ENCODE measurements around the gene VBP1.
"Not testable (repeated sequence)": the region's sequence is repeated elsewhere in the genome, so short reads cannot be mapped to it uniquely, and the experiment has no call there.

VBP1 gene

DNA sequence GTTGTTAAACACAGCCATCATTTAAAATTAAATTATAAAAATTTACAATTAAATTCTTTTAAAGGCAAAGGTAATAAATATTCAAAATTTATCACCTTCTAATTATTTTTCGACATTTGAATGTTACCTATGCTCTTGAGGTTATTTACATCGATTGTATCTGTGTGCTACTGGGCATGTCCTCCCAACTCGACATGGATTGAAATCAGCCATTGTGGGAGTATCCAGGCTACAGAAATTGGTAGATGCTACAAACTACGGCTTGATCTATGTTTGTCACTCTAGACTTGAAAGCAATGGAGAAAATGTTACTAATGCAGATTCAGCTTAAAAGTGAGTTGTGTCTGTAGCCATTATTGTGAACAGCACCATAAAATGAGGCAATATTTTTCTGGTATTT lies 2.5 kb upstream of the VBP1 start:
- no peak overlapping the region for H3K4me3 Mint-ChIP-seq
- H3K27me3 Mint-ChIP-seq (ENCODE audit: low read depth), result no peaks in the 10 kb centered on the region
- no peaks in the 10 kb centered on the region for H3K36me3 Mint-ChIP-seq (ENCODE audit: low read depth)
- H3K4me1 Mint-ChIP-seq, result peaks cover 19% of the 10 kb centered on the region
- peaks cover 2% of the 10 kb centered on the region for H3K9me3 Mint-ChIP-seq
- no peak overlapping the region for H3K27ac Mint-ChIP-seq
- TF ChIP-seq, protein P1, sequence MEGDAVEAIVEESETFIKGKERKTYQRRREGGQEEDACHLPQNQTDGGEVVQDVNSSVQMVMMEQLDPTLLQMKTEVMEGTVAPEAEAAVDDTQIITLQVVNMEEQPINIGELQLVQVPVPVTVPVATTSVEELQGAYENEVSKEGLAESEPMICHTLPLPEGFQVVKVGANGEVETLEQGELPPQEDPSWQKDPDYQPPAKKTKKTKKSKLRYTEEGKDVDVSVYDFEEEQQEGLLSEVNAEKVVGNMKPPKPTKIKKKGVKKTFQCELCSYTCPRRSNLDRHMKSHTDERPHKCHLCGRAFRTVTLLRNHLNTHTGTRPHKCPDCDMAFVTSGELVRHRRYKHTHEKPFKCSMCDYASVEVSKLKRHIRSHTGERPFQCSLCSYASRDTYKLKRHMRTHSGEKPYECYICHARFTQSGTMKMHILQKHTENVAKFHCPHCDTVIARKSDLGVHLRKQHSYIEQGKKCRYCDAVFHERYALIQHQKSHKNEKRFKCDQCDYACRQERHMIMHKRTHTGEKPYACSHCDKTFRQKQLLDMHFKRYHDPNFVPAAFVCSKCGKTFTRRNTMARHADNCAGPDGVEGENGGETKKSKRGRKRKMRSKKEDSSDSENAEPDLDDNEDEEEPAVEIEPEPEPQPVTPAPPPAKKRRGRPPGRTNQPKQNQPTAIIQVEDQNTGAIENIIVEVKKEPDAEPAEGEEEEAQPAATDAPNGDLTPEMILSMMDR (IDR thresholded peaks at IDR 0.05; ENCODE audit: unreplicated experiment in 3 of 3), result no peak

GRCh38 chrX:155215443-155216178 lies 649 bp upstream of the VBP1 start:
- peaks cover 24% of the 10 kb centered on the region for H3K4me1 Mint-ChIP-seq
- H3K27ac Mint-ChIP-seq, result peak overlapping the region; percentile 91 to 97 (median 92)

DNA sequence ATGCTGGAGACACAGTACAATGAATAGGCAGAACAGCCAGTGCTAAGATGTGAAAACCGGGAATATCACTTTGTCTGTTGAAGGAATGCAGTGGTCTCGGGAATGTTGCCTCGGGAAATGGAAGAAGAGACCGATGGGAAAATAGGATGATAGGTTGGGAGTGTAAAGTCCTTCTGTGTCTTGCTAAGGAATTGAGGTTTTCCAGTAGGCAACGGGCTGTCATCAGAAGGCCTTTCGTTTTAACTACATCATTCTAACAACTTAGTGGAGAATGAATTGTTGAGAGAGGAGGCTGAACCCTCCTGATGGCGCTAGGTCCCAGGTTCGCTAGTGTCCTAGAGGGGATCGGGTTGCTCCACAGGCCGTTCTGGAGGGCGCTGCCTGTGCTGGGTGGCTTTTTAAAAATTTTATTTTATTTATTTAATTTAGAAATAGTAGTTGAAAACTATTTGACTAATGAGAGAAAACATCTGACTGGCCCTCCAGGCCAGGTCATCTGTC lies 730 bp downstream of the VBP1 start:
- Mint-ChIP-seq H3K27me3 (ENCODE audit: low read depth) (no peaks in the 10 kb centered on the region), H3K27ac (peak overlapping the region; percentile 91 to 97 (median 92)), H3K4me3 (peak overlapping the region; percentile 85 to 95 (median 90)), H3K9me3 (peaks cover 9% of the 10 kb centered on the region), H3K4me1 (peaks cover 24% of the 10 kb centered on the region), H3K36me3 (ENCODE audit: low read depth) (peaks cover 18% of the 10 kb centered on the region)
- TF ChIP-seq, protein P1 (IDR thresholded peaks at IDR 0.05; ENCODE audit: unreplicated experiment in 3 of 3), result no peak

More at GRCh38 chrX:155215443-155216178, 649 bp upstream of the VBP1 start:
- peak overlapping the region; percentile 85 to 95 (median 90) for H3K4me3 Mint-ChIP-seq
- no peaks in the 10 kb centered on the region for H3K27me3 Mint-ChIP-seq (ENCODE audit: low read depth)
- peaks cover 7% of the 10 kb centered on the region for H3K36me3 Mint-ChIP-seq (ENCODE audit: low read depth)
- H3K9me3 Mint-ChIP-seq, result peaks cover 2% of the 10 kb centered on the region
- TF ChIP-seq, protein P1 (IDR thresholded peaks at IDR 0.05; ENCODE audit: unreplicated experiment in 3 of 3), result no peak

DNA sequence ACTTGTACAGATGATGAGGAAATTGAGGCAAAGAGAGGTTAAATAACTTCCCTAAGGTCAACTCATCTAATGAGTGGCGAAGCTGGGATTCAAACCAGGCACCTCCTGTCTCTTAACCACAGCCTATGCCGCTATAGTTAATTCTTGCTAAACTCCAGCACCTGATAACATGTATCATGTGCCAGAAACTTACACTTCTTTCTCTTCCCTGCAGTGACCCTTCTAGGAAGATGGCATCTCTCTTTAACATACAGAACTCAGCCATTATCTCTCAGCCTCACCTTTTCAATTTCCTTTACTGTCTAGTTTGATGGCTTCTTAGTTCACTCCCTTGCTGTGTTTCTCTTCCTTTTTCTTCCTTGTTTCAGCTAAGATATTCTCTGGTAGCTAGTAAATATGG lies 2.5 kb downstream of the VBP1 start:
- TF ChIP-seq, protein P1 (IDR thresholded peaks at IDR 0.05; ENCODE audit: unreplicated experiment in 3 of 3), result no peak
- peaks cover 24% of the 10 kb centered on the region for H3K4me1 Mint-ChIP-seq
- peaks cover 16% of the 10 kb centered on the region for H3K9me3 Mint-ChIP-seq
- no peaks in the 10 kb centered on the region for H3K27me3 Mint-ChIP-seq (ENCODE audit: low read depth)
- peak overlapping the region; percentile 53 to 88 (median 61) for H3K4me3 Mint-ChIP-seq
- H3K27ac Mint-ChIP-seq, result peak overlapping the region in 2 of 3 experiments; percentile 16 to 20
- peaks cover 34% of the 10 kb centered on the region for H3K36me3 Mint-ChIP-seq (ENCODE audit: low read depth)

GRCh38 chrX:155221351-155221750 lies 5.1 kb downstream of the VBP1 start:
- Mint-ChIP-seq H3K27me3 (ENCODE audit: low read depth) (no peaks in the 10 kb centered on the region), H3K36me3 (ENCODE audit: low read depth) (peaks cover 59% of the 10 kb centered on the region), H3K9me3 (peaks cover 20% of the 10 kb centered on the region), H3K4me3 (no peak overlapping the region), H3K4me1 (peaks cover 24% of the 10 kb centered on the region), H3K27ac (no peak overlapping the region)
- TF ChIP-seq, protein P1 (IDR thresholded peaks at IDR 0.05; ENCODE audit: unreplicated experiment in 3 of 3), result no peak

- peaks cover 20% of the 10 kb centered on the region for H3K9me3 Mint-ChIP-seq
These were observed 7.5 kb downstream of the VBP1 start for GRCh38 chrX:155223746-155224145.

More at GRCh38 chrX:155223746-155224145, 7.5 kb downstream of the VBP1 start:
- not testable (repeated sequence) for H3K27ac Mint-ChIP-seq; H3K4me3 Mint-ChIP-seq; H3K27me3 Mint-ChIP-seq (ENCODE audit: low read depth); H3K4me1 Mint-ChIP-seq
- H3K36me3 Mint-ChIP-seq (ENCODE audit: low read depth), result peaks cover 70% of the 10 kb centered on the region
